A549 (cell line): ENCODE data around the gene PRXL2A.

Source experiments
- CEBPB ChIP-seq, 2 experiments: fragments of >200 bp in 1 of 2; sonication (Bioruptor Twin) in 1 of 2; formaldehyde crosslinking in 1 of 2; IDR thresholded peaks; 2 replicates each; pipeline ENCODE4 v1.6.1; 2012 to 2016
- CTCF ChIP-seq: fragments of >200 bp; sonication (Bioruptor Twin); formaldehyde crosslinking; IDR thresholded peaks from 3 replicates; pipeline ENCODE4 v1.5.1; 2016
- HMGXB4 ChIP-seq: fragments of 250-450 bp; sonication (Bioruptor Pico); IDR thresholded peaks from 2 replicates; pipeline ENCODE4 v1.5.0; 2021; ENCODE audit warnings: mild to moderate bottlenecking, moderate library complexity, borderline replicate concordance
- MAFK ChIP-seq: fragments of 450-650 bp; IDR thresholded peaks from 2 replicates; pipeline ENCODE4 v1.6.1; 2014; ENCODE audit not compliant: partially characterized antibody
- RCOR1 ChIP-seq: fragments of 150-350 bp; IDR thresholded peaks from 2 replicates; pipeline ENCODE4 v1.6.1; 2014; ENCODE audit warnings: antibody characterized with exemption, low read length, low read depth
- REST ChIP-seq: fragments of 200-600 bp; sonication (generic); IDR thresholded peaks from 2 replicates; pipeline ENCODE4 v1.6.1; 2016; ENCODE audit warnings: antibody characterized with exemption, mild to moderate bottlenecking, moderate library complexity
- RFX5 ChIP-seq: fragments of 450-650 bp; IDR thresholded peaks from 2 replicates; pipeline ENCODE4 v1.7.1; 2014; ENCODE audit warnings: antibody characterized with exemption, mild to moderate bottlenecking, moderate library complexity

GRCh38 chr10:80409121-80409520 is 770 bp downstream of the PRXL2A start:
- TF ChIP-seq CTCF = no peak
- no peak for TF ChIP-seq RFX5
- no peak for TF ChIP-seq RCOR1
- TF ChIP-seq CEBPB (IDR thresholded peaks at IDR 0.05) = no peak
- no peak for TF ChIP-seq HMGXB4 (CRISPR knock-in tag)
- no peak for TF ChIP-seq MAFK
- TF ChIP-seq REST = no peak
